Thymus (tissue), 11 donors: ENCODE measurements around the gene PTPN1. TPM values are rescaled to one million over a fixed set of nuclear protein-coding genes. Genes with fewer than 3 reads are reported as not detected.

ENCODE experiments used
- DNase-seq, 9 donors: peaks; one replicate each; pipeline ENCODE4 v3.0.0-alpha.2; 2013; ENCODE audit warnings: low spot score in 9 of 9, low read depth in 6 of 9, missing footprints in 1 of 9
- H3K27ac ChIP-seq, 2 donors: one replicate each; pipeline ENCODE4 v1.5.1; 2013; ENCODE audit warnings: control low read depth in 1 of 2, low read depth in 1 of 2, low read length in 1 of 2, mild to moderate bottlenecking in 1 of 2, moderate library complexity in 1 of 2
- H3K27me3 ChIP-seq, 2 donors: one replicate each; pipeline ENCODE4 v1.5.1; 2013; ENCODE audit warnings: low read length in 1 of 2; ENCODE audit not compliant: control insufficient read depth in 2 of 2, insufficient read depth in 1 of 2
- H3K36me3 ChIP-seq, 2 donors: one replicate each; pipeline ENCODE4 v1.5.1; 2013; ENCODE audit warnings: low read length in 1 of 2, mild to moderate bottlenecking in 1 of 2, moderate library complexity in 1 of 2; ENCODE audit not compliant: control insufficient read depth in 2 of 2, insufficient read depth in 2 of 2
- H3K4me1 ChIP-seq, 2 donors: one replicate each; pipeline ENCODE4 v1.5.1; 2013; ENCODE audit warnings: low read length in 2 of 2; ENCODE audit not compliant: control insufficient read depth in 2 of 2, insufficient read depth in 2 of 2
- H3K4me3 ChIP-seq, 2 donors: one replicate each; pipeline ENCODE4 v1.5.1; 2013; ENCODE audit warnings: low read length in 2 of 2, control low read depth in 1 of 2, mild to moderate bottlenecking in 1 of 2
- H3K9me3 ChIP-seq, 2 donors: one replicate each; pipeline ENCODE4 v1.5.1; 2013; ENCODE audit warnings: low read length in 1 of 2, mild to moderate bottlenecking in 1 of 2; ENCODE audit not compliant: control insufficient read depth in 2 of 2, insufficient read depth in 1 of 2
- WGBS: extraction: QIAGEN DNeasy Blood & Tissue Kit; methylation state at CpG from one replicate; pipeline ENCODE4 v1.1.7; 2013; 5-methylcytosine and 5-hydroxymethylcytosine counted together
- polyA plus RNA-seq: library from polyadenylated mRNA; stranded (reverse); fragments of 200-250 nt; gene quantifications from one replicate; pipeline ENCODE4 v1.2.3, GENCODE V29; 2013
- total RNA-seq: library from RNA; stranded (reverse); fragments of 120-200 nt; gene quantifications from one replicate; pipeline ENCODE4 v1.2.4, GENCODE V29; 2013
- donor health status: healthy.

PTPN1 gene
- total and polyA plus RNA-seq, 2 donors: 23.0 to 56.1 TPM

DNA sequence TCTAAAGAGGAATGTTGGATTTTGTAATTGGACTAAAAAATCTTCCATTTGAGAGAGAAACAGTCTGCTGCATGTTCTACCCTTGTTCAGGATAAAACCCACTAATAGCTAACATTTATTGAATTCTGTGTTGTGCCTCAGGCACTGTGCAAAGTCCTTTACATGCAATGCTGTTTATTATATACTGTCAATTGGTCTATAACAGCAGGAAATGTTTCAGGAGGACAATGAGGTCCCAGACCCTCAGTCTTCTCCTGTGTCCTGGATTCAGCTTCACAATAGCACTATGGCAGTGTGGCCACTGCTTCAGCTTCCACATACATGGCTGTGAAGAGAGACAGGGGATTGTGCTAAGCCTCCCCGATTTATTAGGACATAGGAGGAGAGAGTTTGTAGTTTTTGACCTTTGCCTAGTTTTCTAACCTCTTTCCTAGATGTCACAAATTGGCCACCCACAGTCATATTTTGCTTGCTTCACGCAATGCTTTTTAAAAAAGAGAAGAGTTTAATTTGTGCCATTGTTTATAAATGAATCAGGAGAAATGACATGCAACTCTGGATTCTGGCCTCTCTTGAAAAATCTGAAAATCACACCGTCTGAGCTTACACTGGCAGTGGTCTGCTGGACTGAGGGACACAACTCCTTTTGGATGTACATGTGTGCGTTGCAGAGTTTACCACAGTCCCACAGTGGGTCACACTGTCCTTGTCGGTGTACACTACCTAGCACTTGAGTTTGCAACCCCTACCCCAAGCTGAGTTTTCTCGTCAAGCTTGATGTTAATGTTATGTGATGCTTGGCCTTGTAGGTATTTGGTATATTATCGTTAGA lies 11.3 kb downstream of the PTPN1 start:
- Histone ChIP-seq H3K27me3 (no peaks in the 10 kb centered on the region), H3K27ac (no peak overlapping the region), H3K36me3 (peaks cover 0 to 2% of the 10 kb centered on the region in 2 donors), H3K4me3 (no peak overlapping the region), H3K4me1 (peaks cover 33 to 41% of the 10 kb centered on the region in 2 donors), H3K9me3 (no peaks in the 10 kb centered on the region)
- no peak for DNase-seq
- 99% methylated on average over 7 of the region's 7 CpGs for WGBS

- peaks cover 30 to 43% of the 10 kb centered on the region in 2 donors for H3K4me1 ChIP-seq
- WGBS: 97% methylated on average over 3 of the region's 3 CpGs
- DNase-seq: no peak
Measured at GRCh38 chr20:50522053-50522674, 12.0 kb downstream of the PTPN1 start.

DNA sequence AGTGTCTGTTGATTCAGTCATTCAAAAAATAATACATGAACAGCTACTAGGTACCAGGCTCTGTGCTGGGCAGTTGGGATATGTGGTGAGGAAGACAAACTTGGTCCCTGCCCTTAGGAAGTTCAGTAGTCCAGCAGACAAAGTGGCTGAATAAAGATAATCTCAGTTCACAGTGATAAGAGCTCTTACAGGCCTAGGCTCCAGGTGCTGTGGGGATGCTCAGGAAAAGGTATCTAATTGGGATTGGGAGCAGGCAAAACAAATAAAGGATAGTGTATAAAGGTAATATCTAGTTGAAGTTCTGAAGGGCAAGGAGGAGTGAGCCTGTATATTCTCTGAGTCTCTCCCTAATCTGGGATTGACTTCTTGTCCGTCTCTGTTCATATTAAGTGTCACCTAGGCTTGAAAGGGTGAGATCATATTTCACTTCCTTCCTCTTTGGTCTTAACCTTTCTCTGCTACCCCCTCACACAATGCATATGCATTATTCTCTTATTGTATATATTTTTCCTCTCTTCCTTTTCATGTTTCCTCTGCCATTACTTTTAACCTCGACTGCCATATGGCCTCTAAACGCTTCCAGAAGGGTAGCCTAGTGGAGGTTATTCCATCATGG lies 13.5 kb downstream of the PTPN1 start:
- Histone ChIP-seq H3K27me3 (no peaks in the 10 kb centered on the region), H3K4me1 (peaks cover 16 to 32% of the 10 kb centered on the region in 2 donors), H3K9me3 (no peaks in the 10 kb centered on the region), H3K27ac (no peak overlapping the region), H3K36me3 (peaks cover 0 to 2% of the 10 kb centered on the region in 2 donors), H3K4me3 (no peak overlapping the region)
- 45% methylated on average over 3 of the region's 3 CpGs for WGBS
- no peak for DNase-seq

More at GRCh38 chr20:50522053-50522674, 12.0 kb downstream of the PTPN1 start:
- Histone ChIP-seq H3K27ac (no peak overlapping the region), H3K9me3 (no peaks in the 10 kb centered on the region), H3K36me3 (peaks cover 0 to 2% of the 10 kb centered on the region in 2 donors), H3K27me3 (no peaks in the 10 kb centered on the region), H3K4me3 (no peak overlapping the region)

- no peaks in the 10 kb centered on the region for H3K27me3 ChIP-seq
- H3K36me3 ChIP-seq: peaks cover 0 to 2% of the 10 kb centered on the region in 2 donors
- peaks cover 4 to 17% of the 10 kb centered on the region in 2 donors for H3K4me1 ChIP-seq
- H3K9me3 ChIP-seq: no peaks in the 10 kb centered on the region
- WGBS: 98% methylated on average over 4 of the region's 4 CpGs
- H3K4me3 ChIP-seq: no peak overlapping the region
- DNase-seq: no peak
- no peak overlapping the region for H3K27ac ChIP-seq
Measured at GRCh38 chr20:50525681-50526080, 15.5 kb downstream of the PTPN1 start.

DNA sequence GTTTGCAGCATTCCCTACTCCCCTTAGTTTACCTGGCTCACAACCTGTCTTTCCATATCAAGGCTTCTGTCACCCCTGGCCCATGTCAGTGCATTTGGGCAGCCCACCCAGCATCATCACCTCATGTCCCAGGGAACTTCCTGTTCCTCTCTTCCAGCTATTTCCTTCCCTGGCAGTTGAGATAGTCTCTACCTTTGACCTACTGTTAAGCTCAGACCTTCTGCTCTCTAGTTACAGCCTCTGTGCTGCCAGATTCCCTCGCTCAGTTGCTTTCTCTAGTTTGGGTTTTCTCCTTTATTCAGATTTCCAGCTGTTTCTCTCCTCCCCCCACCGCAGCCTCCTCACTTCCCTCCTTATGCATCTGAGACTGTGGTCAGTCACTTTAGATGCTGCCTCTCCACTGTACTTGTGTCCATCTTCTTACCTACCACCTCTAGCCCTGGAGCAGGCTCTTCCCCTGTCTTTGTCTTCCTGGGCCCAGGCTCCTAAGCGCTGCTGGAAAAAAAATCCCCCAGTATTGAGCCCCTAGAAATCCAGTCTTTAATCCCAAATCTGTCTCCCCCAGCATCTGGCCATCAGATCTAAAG lies 16.3 kb downstream of the PTPN1 start:
- Histone ChIP-seq H3K4me1 (peaks cover 0 to 13% of the 10 kb centered on the region in 2 donors), H3K36me3 (peaks cover 0 to 2% of the 10 kb centered on the region in 2 donors), H3K9me3 (no peaks in the 10 kb centered on the region), H3K4me3 (no peak overlapping the region), H3K27me3 (no peaks in the 10 kb centered on the region), H3K27ac (no peak overlapping the region)
- WGBS: 85% methylated on average over 3 of the region's 3 CpGs
- DNase-seq: no peak

DNA sequence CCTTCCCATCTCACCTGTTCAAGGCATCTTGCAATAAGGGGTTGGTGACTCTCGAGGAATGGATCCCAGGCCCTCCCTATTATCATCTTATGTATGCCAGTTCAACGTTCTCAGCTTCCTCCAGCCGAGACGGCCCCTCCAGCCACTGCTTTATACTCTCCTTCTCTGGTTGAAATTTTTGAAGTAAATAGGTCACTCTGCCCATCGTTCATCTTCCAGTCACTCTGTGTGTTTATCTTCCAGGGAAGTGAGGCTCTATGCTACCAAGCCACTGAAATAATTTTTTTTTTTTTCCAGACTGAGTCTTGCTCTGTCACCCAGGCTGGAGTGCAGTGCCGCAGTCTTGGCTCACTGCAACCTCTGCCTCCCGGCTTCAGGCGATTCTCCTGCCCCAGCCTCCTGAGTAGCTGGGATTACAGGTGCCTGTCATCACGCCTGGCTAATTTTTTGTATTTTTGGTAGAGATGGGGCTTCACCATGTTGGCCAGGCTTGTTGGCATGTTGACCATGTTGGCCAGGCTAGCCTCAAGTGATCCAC lies 17.0 kb downstream of the PTPN1 start:
- DNase-seq: no peak
- Histone ChIP-seq H3K27ac (no peak overlapping the region), H3K9me3 (no peaks in the 10 kb centered on the region), H3K4me3 (no peak overlapping the region), H3K36me3 (no peaks in the 10 kb centered on the region), H3K4me1 (peaks cover 0 to 16% of the 10 kb centered on the region in 2 donors), H3K27me3 (no peaks in the 10 kb centered on the region)
- 94% methylated on average over 9 of the region's 9 CpGs for WGBS

DNA sequence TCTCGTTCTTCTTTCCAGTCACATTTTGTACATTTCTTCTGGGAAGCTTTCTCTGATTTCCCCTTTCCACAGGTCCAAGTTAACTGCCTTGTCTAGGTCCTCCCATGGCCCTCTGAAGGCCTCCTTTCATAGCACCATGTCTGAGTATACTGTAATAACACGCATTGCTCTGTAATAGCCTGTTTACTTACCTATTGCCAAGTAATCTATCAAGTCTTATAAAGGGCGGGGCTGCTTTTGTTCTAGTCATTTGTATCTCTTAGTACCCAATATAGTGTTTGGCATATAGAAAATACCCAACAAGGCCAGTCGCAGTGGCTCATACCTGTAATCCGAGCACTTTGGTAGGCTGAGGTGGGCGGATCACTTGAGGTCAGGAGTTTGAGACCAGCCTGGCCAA lies 17.9 kb downstream of the PTPN1 start:
- Histone ChIP-seq H3K27me3 (no peaks in the 10 kb centered on the region), H3K4me3 (no peak overlapping the region), H3K27ac (no peak overlapping the region), H3K9me3 (no peaks in the 10 kb centered on the region), H3K4me1 (peaks cover 0 to 16% of the 10 kb centered on the region in 2 donors), H3K36me3 (no peaks in the 10 kb centered on the region)
- WGBS: 91% methylated on average over 6 of the region's 6 CpGs
- no peak for DNase-seq

- no peaks in the 10 kb centered on the region for H3K36me3 ChIP-seq
- WGBS: 91% methylated on average over 6 of the region's 6 CpGs
- peaks cover 0 to 19% of the 10 kb centered on the region in 2 donors for H3K4me1 ChIP-seq
- no peaks in the 10 kb centered on the region for H3K9me3 ChIP-seq
- no peaks in the 10 kb centered on the region for H3K27me3 ChIP-seq
- H3K27ac ChIP-seq: peak overlapping the region in 1 of 2 donors; percentile 25
- no peak overlapping the region for H3K4me3 ChIP-seq
- DNase-seq: no peak
Measured at GRCh38 chr20:50528804-50529351, 18.7 kb downstream of the PTPN1 start.
